ENCODE data around the gene FLYWCH1.
A peak's percentile ranks its signal among the peaks of the same experiment; 100 is the strongest.

FLYWCH1 gene

GRCh38 chr16:2911638-2912329, at the start of gene FLYWCH1:
TSS of gene FLYWCH1 (plus strand) at chr16:2911931. CDS start at chr16:2929686, 17,755 bp downstream.
- CTCF ChIA-PET: interaction anchor here (0.7 to 2.0 kb wide), 8 partner anchors 8 to 43 kb away, joined by 3 to 6 read pairs (median 4); partner anchors contain the start of gene FLYWCH2
- H3K27me3 Mint-ChIP-seq: peaks cover 21% of the 10 kb centered on the region
- no peaks in the 10 kb centered on the region for H3K9me3 Mint-ChIP-seq
- peaks cover 13% of the 10 kb centered on the region for H3K36me3 Mint-ChIP-seq
- H3K4me1 Mint-ChIP-seq: peaks cover 43% of the 10 kb centered on the region
- peak; percentile 99 for DNase-seq
- peak within 1 kb of the TSS; percentile 82 for H3K27ac Mint-ChIP-seq
- H3K4me3 Mint-ChIP-seq: peak within 1 kb of the TSS; percentile 87

GRCh38 chr16:2865651-2866050, 46.1 kb upstream of the FLYWCH1 start:
- H3K27ac Mint-ChIP-seq: no peak overlapping the region
- peaks cover 19% of the 10 kb centered on the region for H3K4me1 Mint-ChIP-seq
- peaks cover 31% of the 10 kb centered on the region for H3K27me3 Mint-ChIP-seq
- H3K36me3 Mint-ChIP-seq: no peaks in the 10 kb centered on the region
- H3K9me3 Mint-ChIP-seq: peaks cover 7% of the 10 kb centered on the region
- no peak for DNase-seq
- H3K4me3 Mint-ChIP-seq: no peak overlapping the region
- CTCF ChIA-PET: interaction anchor here (1.1 to 1.8 kb wide), 5 partner anchors 20 to 61 kb away, joined by 4 to 5 read pairs (median 4); no protein-coding TSS in a partner anchor

- H3K36me3 Mint-ChIP-seq: no peaks in the 10 kb centered on the region
- no peak overlapping the region for H3K27ac Mint-ChIP-seq
- DNase-seq: no peak
- CTCF ChIA-PET: interaction anchor here (1.1 to 1.8 kb wide), 5 partner anchors 21 to 61 kb away, joined by 4 to 5 read pairs (median 4); no protein-coding TSS in a partner anchor
- H3K9me3 Mint-ChIP-seq: peaks cover 1% of the 10 kb centered on the region
- peaks cover 19% of the 10 kb centered on the region for H3K4me1 Mint-ChIP-seq
- H3K27me3 Mint-ChIP-seq: peaks cover 32% of the 10 kb centered on the region
- no peak overlapping the region for H3K4me3 Mint-ChIP-seq
Measured at GRCh38 chr16:2866431-2866830, 45.3 kb upstream of the FLYWCH1 start.

GRCh38 chr16:2867661-2867986, 44.1 kb upstream of the FLYWCH1 start:
- CTCF ChIA-PET: interaction anchor here (0.9 to 6.9 kb wide), 11 partner anchors 9 to 59 kb away, joined by 3 to 95 read pairs (median 5); partner anchors contain the start of genes FLYWCH2, PRSS22 and ZG16B
- H3K4me1 Mint-ChIP-seq: peaks cover 19% of the 10 kb centered on the region
- H3K27me3 Mint-ChIP-seq: peaks cover 44% of the 10 kb centered on the region

GRCh38 chr16:2867987-2868789, 43.5 kb upstream of the FLYWCH1 start:
- peaks cover 45% of the 10 kb centered on the region for H3K27me3 Mint-ChIP-seq
- peaks cover 19% of the 10 kb centered on the region for H3K4me1 Mint-ChIP-seq
- H3K36me3 Mint-ChIP-seq: no peaks in the 10 kb centered on the region
- peak; percentile 95 for DNase-seq
- H3K4me3 Mint-ChIP-seq: peak overlapping the region; percentile 80
- CTCF ChIA-PET: interaction anchor here (0.7 to 6.9 kb wide), 14 partner anchors 10 to 149 kb away, joined by 3 to 95 read pairs (median 4); partner anchors contain the start of genes FLYWCH1, FLYWCH2, PRSS22 and ZG16B
- peak overlapping the region; percentile 78 for H3K27ac Mint-ChIP-seq
- no peaks in the 10 kb centered on the region for H3K9me3 Mint-ChIP-seq

More at GRCh38 chr16:2867661-2867986, 44.1 kb upstream of the FLYWCH1 start:
- DNase-seq: no peak
- Mint-ChIP-seq H3K4me3 (peak overlapping the region; percentile 80), H3K36me3 (no peaks in the 10 kb centered on the region), H3K27ac (peak overlapping the region; percentile 78), H3K9me3 (no peaks in the 10 kb centered on the region)

- H3K27me3 Mint-ChIP-seq: peaks cover 61% of the 10 kb centered on the region
- CTCF ChIA-PET: interaction anchor here (0.7 to 6.9 kb wide), 4 partner anchors 11 to 55 kb away, joined by 3 to 95 read pairs (median 7); partner anchors contain the start of gene FLYWCH2
- no peaks in the 10 kb centered on the region for H3K9me3 Mint-ChIP-seq
- no peak for DNase-seq
- H3K4me3 Mint-ChIP-seq: no peak overlapping the region
- H3K27ac Mint-ChIP-seq: no peak overlapping the region
- no peaks in the 10 kb centered on the region for H3K36me3 Mint-ChIP-seq
- H3K4me1 Mint-ChIP-seq: peaks cover 20% of the 10 kb centered on the region
Measured at GRCh38 chr16:2871926-2872325, 39.8 kb upstream of the FLYWCH1 start.

GRCh38 chr16:2874032-2874911, 37.5 kb upstream of the FLYWCH1 start:
- Mint-ChIP-seq H3K27ac (no peak overlapping the region), H3K4me1 (peaks cover 6% of the 10 kb centered on the region), H3K4me3 (no peak overlapping the region), H3K27me3 (peaks cover 52% of the 10 kb centered on the region), H3K9me3 (no peaks in the 10 kb centered on the region), H3K36me3 (no peaks in the 10 kb centered on the region)
- no peak for DNase-seq
- CTCF ChIA-PET: interaction anchor here (0.6 to 2.5 kb wide), 6 partner anchors 9 to 38 kb away, joined by 3 to 12 read pairs (median 6); partner anchors contain the start of genes FLYWCH1 and FLYWCH2

GRCh38 chr16:2874912-2875362, 36.8 kb upstream of the FLYWCH1 start:
- Mint-ChIP-seq H3K4me3 (no peak overlapping the region), H3K27ac (no peak overlapping the region), H3K9me3 (peaks cover 5% of the 10 kb centered on the region), H3K4me1 (peaks cover 6% of the 10 kb centered on the region), H3K36me3 (no peaks in the 10 kb centered on the region), H3K27me3 (peaks cover 52% of the 10 kb centered on the region)
- DNase-seq: peak; percentile 77
- CTCF ChIA-PET: interaction anchor here (0.6 to 2.5 kb wide), 6 partner anchors 8 to 37 kb away, joined by 3 to 12 read pairs (median 6); partner anchors contain the start of genes FLYWCH1 and FLYWCH2

GRCh38 chr16:2879854-2880508, 31.8 kb upstream of the FLYWCH1 start:
- CTCF ChIA-PET: interaction anchor here (2.6 kb wide), 1 partner anchor 40 kb away, joined by 10 read pairs; no protein-coding TSS in a partner anchor
- peaks cover 7% of the 10 kb centered on the region for H3K9me3 Mint-ChIP-seq
- H3K4me3 Mint-ChIP-seq: no peak overlapping the region
- H3K27me3 Mint-ChIP-seq: peaks cover 17% of the 10 kb centered on the region
- no peak for DNase-seq
- peaks cover 15% of the 10 kb centered on the region for H3K4me1 Mint-ChIP-seq
- H3K36me3 Mint-ChIP-seq: no peaks in the 10 kb centered on the region
- H3K27ac Mint-ChIP-seq: no peak overlapping the region

- Mint-ChIP-seq H3K27ac (peak overlapping the region; percentile 94), H3K27me3 (peaks cover 5% of the 10 kb centered on the region), H3K4me1 (peaks cover 20% of the 10 kb centered on the region), H3K36me3 (no peaks in the 10 kb centered on the region), H3K4me3 (peak overlapping the region; percentile 84), H3K9me3 (peaks cover 7% of the 10 kb centered on the region)
- CTCF ChIA-PET: interaction anchor here (1.0 to 2.1 kb wide), 8 partner anchors 8 to 45 kb away, joined by 3 to 12 read pairs (median 4); no protein-coding TSS in a partner anchor
- peak; percentile 67 for DNase-seq
Measured at GRCh38 chr16:2881783-2882649, 29.7 kb upstream of the FLYWCH1 start.

- Mint-ChIP-seq H3K9me3 (peaks cover 7% of the 10 kb centered on the region), H3K27ac (peak within 1 kb of the TSS; percentile 94), H3K4me1 (peaks cover 20% of the 10 kb centered on the region), H3K36me3 (no peaks in the 10 kb centered on the region), H3K4me3 (peak within 1 kb of the TSS; percentile 84), H3K27me3 (peaks cover 5% of the 10 kb centered on the region)
- CTCF ChIA-PET: interaction anchor here (0.7 to 2.1 kb wide), 10 partner anchors 9 to 87 kb away, joined by 3 to 12 read pairs (median 4); partner anchors contain the start of gene FLYWCH1
- peak; percentile 100 for DNase-seq
Measured at GRCh38 chr16:2882650-2883457, 28.9 kb upstream of the FLYWCH1 start, which contains the start of gene FLYWCH2. TSS of gene FLYWCH2 (plus strand) at chr16:2883215. CDS start at chr16:2896450, 13,235 bp downstream.
